Body of pancreas (tissue), 4 donors: Measurements from ENCODE around the gene SUGCT.

Experiments
- POLR2A ChIP-seq, 3 donors: fragments of 450-650 bp; IDR thresholded peaks; one replicate each; pipeline ENCODE4 v1.6.1; 2016; ENCODE audit warnings: antibody characterized with exemption in 3 of 3, mild to moderate bottlenecking in 2 of 3
- TF ChIP-seq, protein P1 (sequence below), 7 experiments: fragments of 450-650 bp in 4 of 7; fragments of 200-600 bp in 3 of 7; sonication (generic) in 3 of 7; IDR thresholded peaks; one replicate each; pipeline ENCODE4 v1.5.1; 2016 to 2019; ENCODE audit warnings: antibody characterized with exemption in 7 of 7

DNA sequence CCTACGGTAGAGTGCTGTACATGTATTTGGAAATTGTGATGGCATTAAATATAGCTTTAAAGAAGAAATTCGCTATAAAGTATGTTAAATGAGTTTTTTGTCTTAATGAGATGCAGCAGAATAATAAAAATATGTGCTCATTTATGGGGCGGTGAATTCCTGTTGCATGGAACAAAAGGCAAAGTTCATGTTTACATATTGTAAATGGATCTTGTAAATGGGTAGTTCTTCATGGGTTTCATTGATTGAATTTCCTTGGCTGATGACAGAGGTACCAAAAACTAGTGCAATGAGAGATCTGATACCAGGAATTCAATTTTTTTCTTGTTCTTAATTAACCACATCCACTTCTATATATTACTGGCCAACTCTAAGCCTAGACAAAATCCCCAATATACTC lies 284.2 kb downstream of the SUGCT start:
- TF ChIP-seq, protein P1, sequence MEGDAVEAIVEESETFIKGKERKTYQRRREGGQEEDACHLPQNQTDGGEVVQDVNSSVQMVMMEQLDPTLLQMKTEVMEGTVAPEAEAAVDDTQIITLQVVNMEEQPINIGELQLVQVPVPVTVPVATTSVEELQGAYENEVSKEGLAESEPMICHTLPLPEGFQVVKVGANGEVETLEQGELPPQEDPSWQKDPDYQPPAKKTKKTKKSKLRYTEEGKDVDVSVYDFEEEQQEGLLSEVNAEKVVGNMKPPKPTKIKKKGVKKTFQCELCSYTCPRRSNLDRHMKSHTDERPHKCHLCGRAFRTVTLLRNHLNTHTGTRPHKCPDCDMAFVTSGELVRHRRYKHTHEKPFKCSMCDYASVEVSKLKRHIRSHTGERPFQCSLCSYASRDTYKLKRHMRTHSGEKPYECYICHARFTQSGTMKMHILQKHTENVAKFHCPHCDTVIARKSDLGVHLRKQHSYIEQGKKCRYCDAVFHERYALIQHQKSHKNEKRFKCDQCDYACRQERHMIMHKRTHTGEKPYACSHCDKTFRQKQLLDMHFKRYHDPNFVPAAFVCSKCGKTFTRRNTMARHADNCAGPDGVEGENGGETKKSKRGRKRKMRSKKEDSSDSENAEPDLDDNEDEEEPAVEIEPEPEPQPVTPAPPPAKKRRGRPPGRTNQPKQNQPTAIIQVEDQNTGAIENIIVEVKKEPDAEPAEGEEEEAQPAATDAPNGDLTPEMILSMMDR (IDR thresholded peaks at IDR 0.05) = no peak
- TF ChIP-seq POLR2A (IDR thresholded peaks at IDR 0.05) = no peak
